ENCODE measurements around the gene MYLK. TPM values are rescaled to one million over a fixed set of nuclear protein-coding genes. Genes with fewer than 3 reads are reported as not detected.
A peak's percentile ranks its signal among the peaks of the same experiment; 100 is the strongest.

The MYLK gene
- total and polyA plus RNA-seq, 10 of the 15 experiments (the other 5 are each of a cell fraction or from before 2014, with no cell fraction given) = 0.04 to 1.6 (median 0.42) TPM; not detected in 1

DNA sequence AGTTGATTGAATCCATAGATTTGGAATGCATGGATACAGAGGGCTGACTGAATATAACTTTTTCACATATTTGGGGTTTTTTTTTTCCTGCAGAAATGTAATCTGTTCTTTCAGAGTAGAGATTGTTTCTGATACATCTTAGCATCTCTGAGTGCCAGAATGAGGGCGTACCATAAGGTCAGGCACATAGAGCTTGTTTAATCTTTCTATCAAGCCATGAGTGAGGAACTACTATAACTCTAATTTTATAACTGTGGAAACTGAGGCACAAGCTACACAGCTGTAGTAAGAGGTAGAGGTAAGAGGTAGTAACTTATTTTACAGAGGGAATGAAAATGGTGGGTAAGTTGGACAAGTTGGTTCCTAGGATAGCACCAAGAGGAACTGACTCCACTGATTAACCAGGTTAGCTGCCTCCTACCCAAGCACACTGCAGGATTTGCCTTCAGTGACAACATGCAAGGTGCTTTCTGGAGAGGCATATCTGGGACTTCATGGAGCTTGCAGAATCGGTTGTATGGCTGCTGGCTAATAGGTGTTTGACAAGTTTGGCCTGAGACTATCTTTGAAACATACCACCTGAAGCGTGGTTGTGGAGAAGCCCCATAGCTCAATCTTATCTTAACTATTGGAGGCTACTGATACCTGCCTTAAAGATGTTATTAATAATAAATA lies 275.7 kb downstream of the MYLK start:
- Histone ChIP-seq H3K4me2 (ENCODE audit: control insufficient read depth, insufficient read depth) (no peak overlapping the region), H3K79me2 (ENCODE audit: control insufficient read depth, insufficient read depth, low read length) (no peaks in the 10 kb centered on the region; the same call in 1 of the 2 replicates), H3K4me3 (no peak overlapping the region), H3K27me3 (replicated peaks in 1 of 2; ENCODE audit: control insufficient read depth in 2 of 2, insufficient read depth in 2 of 2, low read length in 1 of 2) (no peaks in the 10 kb centered on the region), H2AFZ (ENCODE audit: control insufficient read depth, low read depth, low read length) (no peak overlapping the region), H3K9ac (ENCODE audit: control insufficient read depth, insufficient read depth, low read length) (no peak overlapping the region), H4K20me1 (ENCODE audit: control insufficient read depth, insufficient read depth) (no peaks in the 10 kb centered on the region), H3K4me1 (ENCODE audit: control insufficient read depth, insufficient read depth, low read length) (peaks cover 23% of the 10 kb centered on the region), H3K27ac (ENCODE audit: control insufficient read depth, insufficient read depth) (no peak overlapping the region), H3K36me3 (ENCODE audit: control insufficient read depth in 2 of 2, insufficient read depth in 2 of 2, low read length in 1 of 2) (no peaks in the 10 kb centered on the region; a peak in 1 of 4 replicates), H3K9me3 (replicated peaks; ENCODE audit: control insufficient read depth, insufficient read depth, low read length) (no peaks in the 10 kb centered on the region)
- 85% methylated on average over 3 of the region's 3 CpGs for WGBS (ENCODE audit: insufficient coverage, insufficient replicate concordance, low lambda C conversion rate, missing lambda C conversion rate)
- DNase-seq (ENCODE audit: low read depth, low spot score) = no peak
- SMC1A ChIA-PET (ENCODE audit: uncharacterized antibody, unreplicated experiment) = interaction anchor here (0.6 to 1.3 kb wide), 4 partner anchors 10 to 46 kb away, joined by 3 to 4 read pairs (median 3); no protein-coding TSS in a partner anchor
- POLR2A ChIA-PET = no interaction called here
- no peak for ATAC-seq
- intact Hi-C loops (cut with micrococcal nuclease; ENCODE audit: unreplicated experiment) = no loop called here
- TF ChIP-seq CHD2 (IDR thresholded peaks at IDR 0.05; ENCODE audit: borderline replicate concordance, low read depth, low read length) (no peak), MXI1 (IDR thresholded peaks at IDR 0.05; ENCODE audit: low read depth, low read length) (no peak), SMAD1 (IDR thresholded peaks at IDR 0.05; ENCODE audit: low read depth, partially characterized antibody) (no peak)
- in situ Hi-C loops (cut with MboI) = no loop called here
- RAD21 ChIA-PET (ENCODE audit: unreplicated experiment) = no interaction called here
- CTCF ChIA-PET = interaction anchor here (0.7 to 0.9 kb wide), 3 partner anchors 9 to 48 kb away, joined by 3 read pairs; no protein-coding TSS in a partner anchor
- BruUV-seq (replicated peaks) = no TSS peak
- FAIRE-seq = no peak

DNA sequence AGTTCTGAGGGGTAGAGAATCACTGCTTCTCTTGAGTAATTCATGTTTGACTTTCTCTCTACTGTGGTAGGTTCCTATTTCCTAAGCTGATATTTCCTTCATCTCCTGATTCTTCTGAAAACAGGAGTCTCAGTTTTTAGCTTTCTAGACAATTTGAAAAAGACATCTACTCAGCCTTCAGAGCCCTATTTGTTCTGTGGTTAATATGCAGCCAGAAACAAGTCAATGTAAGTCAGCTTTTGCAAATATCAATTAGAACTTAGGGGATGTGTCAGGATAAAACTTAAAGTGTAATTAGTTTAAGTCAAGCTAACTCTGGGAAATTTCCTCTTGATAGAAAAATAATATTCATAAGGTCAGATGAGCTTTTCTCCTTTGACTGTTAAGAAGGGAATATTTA lies 277.6 kb downstream of the MYLK start:
- CTCF ChIA-PET = interaction anchor here (0.7 to 2.9 kb wide), 7 partner anchors 8 to 117 kb away, joined by 3 to 19 read pairs (median 3); no protein-coding TSS in a partner anchor
- SMC1A ChIA-PET (ENCODE audit: uncharacterized antibody, unreplicated experiment) = interaction anchor here (0.7 to 1.7 kb wide), 8 partner anchors 11 to 36 kb away, joined by 3 to 12 read pairs (median 4); partner anchors contain the start of gene HACD2
- H3K4me3 ChIP-seq = no peak overlapping the region
- RAD21 ChIA-PET (ENCODE audit: unreplicated experiment) = interaction anchor here (1.1 to 1.5 kb wide), 3 partner anchors 12 to 21 kb away, joined by 3 to 6 read pairs (median 3); no protein-coding TSS in a partner anchor
- H3K4me2 ChIP-seq (ENCODE audit: control insufficient read depth, insufficient read depth) = 0 out of 2 replicates have a peak overlapping the region, but pooled peaks have one; percentile 27
- intact Hi-C loops (cut with micrococcal nuclease; ENCODE audit: unreplicated experiment) (no loop called here), in situ Hi-C loops (cut with MboI) (no loop called here)
- H3K27me3 ChIP-seq (replicated peaks in 1 of 2; ENCODE audit: control insufficient read depth in 2 of 2, insufficient read depth in 2 of 2, low read length in 1 of 2) = no peaks in the 10 kb centered on the region
- peak overlapping the region; percentile 32 for H2AFZ ChIP-seq (ENCODE audit: control insufficient read depth, low read depth, low read length)
- H3K36me3 ChIP-seq (ENCODE audit: control insufficient read depth in 2 of 2, insufficient read depth in 2 of 2, low read length in 1 of 2) = no peaks in the 10 kb centered on the region; a peak in 1 of 4 replicates
- H3K4me1 ChIP-seq (ENCODE audit: control insufficient read depth, insufficient read depth, low read length) = peaks cover 23% of the 10 kb centered on the region
- ATAC-seq = no peak
- no peaks in the 10 kb centered on the region; the same call in 1 of the 2 replicates for H3K79me2 ChIP-seq (ENCODE audit: control insufficient read depth, insufficient read depth, low read length)
- H3K27ac ChIP-seq (ENCODE audit: control insufficient read depth, insufficient read depth) = peak overlapping the region; percentile 45; the same call in 1 of the 2 replicates
- POLR2A ChIA-PET = interaction anchor here (1.5 to 2.3 kb wide), 2 partner anchors 19 to 22 kb away, joined by 3 to 19 read pairs; partner anchors contain the start of gene HACD2
- H3K9ac ChIP-seq (ENCODE audit: control insufficient read depth, insufficient read depth, low read length) = no peak overlapping the region
- BruUV-seq (replicated peaks) = no TSS peak
- no peaks in the 10 kb centered on the region for H3K9me3 ChIP-seq (replicated peaks; ENCODE audit: control insufficient read depth, insufficient read depth, low read length)
- H4K20me1 ChIP-seq (ENCODE audit: control insufficient read depth, insufficient read depth) = no peaks in the 10 kb centered on the region
- peak; percentile 38 for FAIRE-seq
- DNase-seq (ENCODE audit: low read depth, low spot score) = no peak
- TF ChIP-seq ZNF24 (IDR thresholded peaks at IDR 0.05) (no peak), DPF2 (IDR thresholded peaks at IDR 0.05) (no peak), PAX5 (IDR thresholded peaks at IDR 0.05; ENCODE audit: borderline replicate concordance, low read depth, low read length) (no peak)
- TF ChIP-seq, protein P1, sequence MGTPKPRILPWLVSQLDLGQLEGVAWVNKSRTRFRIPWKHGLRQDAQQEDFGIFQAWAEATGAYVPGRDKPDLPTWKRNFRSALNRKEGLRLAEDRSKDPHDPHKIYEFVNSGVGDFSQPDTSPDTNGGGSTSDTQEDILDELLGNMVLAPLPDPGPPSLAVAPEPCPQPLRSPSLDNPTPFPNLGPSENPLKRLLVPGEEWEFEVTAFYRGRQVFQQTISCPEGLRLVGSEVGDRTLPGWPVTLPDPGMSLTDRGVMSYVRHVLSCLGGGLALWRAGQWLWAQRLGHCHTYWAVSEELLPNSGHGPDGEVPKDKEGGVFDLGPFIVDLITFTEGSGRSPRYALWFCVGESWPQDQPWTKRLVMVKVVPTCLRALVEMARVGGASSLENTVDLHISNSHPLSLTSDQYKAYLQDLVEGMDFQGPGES (IDR thresholded peaks at IDR 0.05) = no peak
- TF ChIP-seq, protein P2, sequence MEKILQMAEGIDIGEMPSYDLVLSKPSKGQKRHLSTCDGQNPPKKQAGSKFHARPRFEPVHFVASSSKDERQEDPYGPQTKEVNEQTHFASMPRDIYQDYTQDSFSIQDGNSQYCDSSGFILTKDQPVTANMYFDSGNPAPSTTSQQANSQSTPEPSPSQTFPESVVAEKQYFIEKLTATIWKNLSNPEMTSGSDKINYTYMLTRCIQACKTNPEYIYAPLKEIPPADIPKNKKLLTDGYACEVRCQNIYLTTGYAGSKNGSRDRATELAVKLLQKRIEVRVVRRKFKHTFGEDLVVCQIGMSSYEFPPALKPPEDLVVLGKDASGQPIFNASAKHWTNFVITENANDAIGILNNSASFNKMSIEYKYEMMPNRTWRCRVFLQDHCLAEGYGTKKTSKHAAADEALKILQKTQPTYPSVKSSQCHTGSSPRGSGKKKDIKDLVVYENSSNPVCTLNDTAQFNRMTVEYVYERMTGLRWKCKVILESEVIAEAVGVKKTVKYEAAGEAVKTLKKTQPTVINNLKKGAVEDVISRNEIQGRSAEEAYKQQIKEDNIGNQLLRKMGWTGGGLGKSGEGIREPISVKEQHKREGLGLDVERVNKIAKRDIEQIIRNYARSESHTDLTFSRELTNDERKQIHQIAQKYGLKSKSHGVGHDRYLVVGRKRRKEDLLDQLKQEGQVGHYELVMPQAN (conservative IDR thresholded peaks at IDR 0.05) = no peak
- TF ChIP-seq, protein P3, sequence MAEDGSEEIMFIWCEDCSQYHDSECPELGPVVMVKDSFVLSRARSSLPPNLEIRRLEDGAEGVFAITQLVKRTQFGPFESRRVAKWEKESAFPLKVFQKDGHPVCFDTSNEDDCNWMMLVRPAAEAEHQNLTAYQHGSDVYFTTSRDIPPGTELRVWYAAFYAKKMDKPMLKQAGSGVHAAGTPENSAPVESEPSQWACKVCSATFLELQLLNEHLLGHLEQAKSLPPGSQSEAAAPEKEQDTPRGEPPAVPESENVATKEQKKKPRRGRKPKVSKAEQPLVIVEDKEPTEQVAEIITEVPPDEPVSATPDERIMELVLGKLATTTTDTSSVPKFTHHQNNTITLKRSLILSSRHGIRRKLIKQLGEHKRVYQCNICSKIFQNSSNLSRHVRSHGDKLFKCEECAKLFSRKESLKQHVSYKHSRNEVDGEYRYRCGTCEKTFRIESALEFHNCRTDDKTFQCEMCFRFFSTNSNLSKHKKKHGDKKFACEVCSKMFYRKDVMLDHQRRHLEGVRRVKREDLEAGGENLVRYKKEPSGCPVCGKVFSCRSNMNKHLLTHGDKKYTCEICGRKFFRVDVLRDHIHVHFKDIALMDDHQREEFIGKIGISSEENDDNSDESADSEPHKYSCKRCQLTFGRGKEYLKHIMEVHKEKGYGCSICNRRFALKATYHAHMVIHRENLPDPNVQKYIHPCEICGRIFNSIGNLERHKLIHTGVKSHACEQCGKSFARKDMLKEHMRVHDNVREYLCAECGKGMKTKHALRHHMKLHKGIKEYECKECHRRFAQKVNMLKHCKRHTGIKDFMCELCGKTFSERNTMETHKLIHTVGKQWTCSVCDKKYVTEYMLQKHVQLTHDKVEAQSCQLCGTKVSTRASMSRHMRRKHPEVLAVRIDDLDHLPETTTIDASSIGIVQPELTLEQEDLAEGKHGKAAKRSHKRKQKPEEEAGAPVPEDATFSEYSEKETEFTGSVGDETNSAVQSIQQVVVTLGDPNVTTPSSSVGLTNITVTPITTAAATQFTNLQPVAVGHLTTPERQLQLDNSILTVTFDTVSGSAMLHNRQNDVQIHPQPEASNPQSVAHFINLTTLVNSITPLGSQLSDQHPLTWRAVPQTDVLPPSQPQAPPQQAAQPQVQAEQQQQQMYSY (CRISPR knock-in tag; IDR thresholded peaks at IDR 0.05) = no peak
